ENCODE results near the gene ATR. TPM values are rescaled to one million over a fixed set of nuclear protein-coding genes. Genes with fewer than 3 reads are reported as not detected.

Gene ATR
- total RNA-seq, 1 experiment from 2014 or later, result 28.3 TPM

DNA sequence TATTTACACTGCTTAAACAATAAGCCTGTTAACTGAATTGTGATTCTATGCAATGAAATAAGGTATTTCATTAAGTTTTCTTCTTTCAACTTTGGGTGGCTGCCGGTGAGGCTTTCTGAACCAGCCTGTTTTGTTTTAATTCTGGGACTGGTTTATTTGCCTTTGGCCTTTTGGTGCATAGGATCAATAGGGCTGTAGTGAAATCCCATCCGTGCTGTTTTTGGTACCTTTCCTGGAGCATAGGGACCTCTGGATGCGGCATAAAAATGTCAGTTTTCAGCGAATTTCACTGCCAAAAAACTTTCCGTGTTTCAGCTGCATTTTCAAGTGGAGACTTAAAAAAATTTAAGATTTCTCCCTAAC, 18.2 kb upstream of the ATR start:
- intact Hi-C loops (cut with micrococcal nuclease; ENCODE audit: unreplicated experiment), result no loop called here
- no peaks in the 10 kb centered on the region for H3K36me3 ChIP-seq (ENCODE audit: insufficient read depth, low read length, poor library complexity, severe bottlenecking)
- H3K27me3 ChIP-seq (replicated peaks; ENCODE audit: insufficient read depth, low read depth, low read length, poor library complexity), result no peaks in the 10 kb centered on the region
- no peaks in the 10 kb centered on the region for H3K9me3 ChIP-seq (ENCODE audit: low read depth, low read length, poor library complexity, severe bottlenecking)
- CTCF ChIA-PET, result no interaction called here
- no peaks in the 10 kb centered on the region for H3K4me1 ChIP-seq (ENCODE audit: insufficient read depth, low read length, poor library complexity, severe bottlenecking)
- H3K4me3 ChIP-seq (ENCODE audit: low read depth, low read length, poor library complexity, severe bottlenecking), result peak overlapping the region; percentile 63
- POLR2A ChIA-PET (ENCODE audit: low non-redundant PET), result no interaction called here
- no TSS peak for BruUV-seq (replicated peaks)
- TF ChIP-seq, protein P1, sequence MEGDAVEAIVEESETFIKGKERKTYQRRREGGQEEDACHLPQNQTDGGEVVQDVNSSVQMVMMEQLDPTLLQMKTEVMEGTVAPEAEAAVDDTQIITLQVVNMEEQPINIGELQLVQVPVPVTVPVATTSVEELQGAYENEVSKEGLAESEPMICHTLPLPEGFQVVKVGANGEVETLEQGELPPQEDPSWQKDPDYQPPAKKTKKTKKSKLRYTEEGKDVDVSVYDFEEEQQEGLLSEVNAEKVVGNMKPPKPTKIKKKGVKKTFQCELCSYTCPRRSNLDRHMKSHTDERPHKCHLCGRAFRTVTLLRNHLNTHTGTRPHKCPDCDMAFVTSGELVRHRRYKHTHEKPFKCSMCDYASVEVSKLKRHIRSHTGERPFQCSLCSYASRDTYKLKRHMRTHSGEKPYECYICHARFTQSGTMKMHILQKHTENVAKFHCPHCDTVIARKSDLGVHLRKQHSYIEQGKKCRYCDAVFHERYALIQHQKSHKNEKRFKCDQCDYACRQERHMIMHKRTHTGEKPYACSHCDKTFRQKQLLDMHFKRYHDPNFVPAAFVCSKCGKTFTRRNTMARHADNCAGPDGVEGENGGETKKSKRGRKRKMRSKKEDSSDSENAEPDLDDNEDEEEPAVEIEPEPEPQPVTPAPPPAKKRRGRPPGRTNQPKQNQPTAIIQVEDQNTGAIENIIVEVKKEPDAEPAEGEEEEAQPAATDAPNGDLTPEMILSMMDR (conservative IDR thresholded peaks at IDR 0.05; ENCODE audit: low read depth, low read length), result no peak
- no peak for TF ChIP-seq EZH2 (IDR thresholded peaks at IDR 0.05; ENCODE audit: borderline replicate concordance, low read depth, low read length, poor library complexity, severe bottlenecking)
- DNase-seq (ENCODE audit: low spot score), result no peak
- H3K27ac ChIP-seq (ENCODE audit: low read depth, low read length, poor library complexity, severe bottlenecking), result no peak overlapping the region

DNA sequence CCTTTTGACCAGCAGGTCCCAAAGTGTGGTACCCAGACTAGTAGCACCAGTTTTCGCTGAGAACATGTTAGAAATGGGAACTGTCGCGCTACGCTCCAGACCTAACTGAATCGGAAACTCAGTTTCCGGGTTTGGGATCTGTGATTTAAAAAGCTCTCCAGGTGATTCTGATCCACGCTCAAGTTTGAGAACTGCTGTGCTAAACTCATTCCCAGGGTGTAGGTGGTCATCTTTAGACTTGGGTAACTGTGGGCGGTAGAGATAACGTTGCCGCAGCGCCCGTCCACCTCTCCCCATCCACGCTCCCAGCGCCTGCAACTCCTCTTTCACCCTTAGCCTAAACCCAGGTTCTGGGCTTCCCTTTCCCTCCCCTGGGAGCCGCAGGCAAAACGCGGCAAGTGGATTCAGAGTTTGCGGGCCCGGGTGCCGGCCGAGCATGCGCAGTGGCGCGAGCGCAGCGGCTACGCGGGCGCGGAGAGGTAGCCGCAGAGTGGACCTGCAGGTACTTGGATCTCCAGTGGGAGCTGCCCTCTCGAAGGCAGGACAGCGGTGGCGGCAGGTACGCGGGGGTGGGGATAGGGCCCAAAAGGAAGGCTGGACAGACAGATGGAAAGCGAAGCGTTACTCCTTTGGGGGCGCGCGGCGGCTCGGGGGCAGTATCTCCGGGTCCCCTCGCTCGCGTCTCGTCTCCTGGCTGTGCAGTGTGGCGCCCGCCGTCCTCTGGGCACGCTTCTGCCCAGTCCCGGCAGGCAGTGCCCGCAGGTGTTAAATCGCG, 17.6 kb upstream of the ATR start, which contains the start of gene PLS1:
PLS1 (plus strand) TSS at position 443 of the 775 bp plus-strand sequence. CDS start 67,845 bp downstream, outside the sequence.
- Histone ChIP-seq H3K27me3 (replicated peaks; ENCODE audit: insufficient read depth, low read depth, low read length, poor library complexity) (no peaks in the 10 kb centered on the region), H3K4me1 (ENCODE audit: insufficient read depth, low read length, poor library complexity, severe bottlenecking) (no peaks in the 10 kb centered on the region), H3K9me3 (ENCODE audit: low read depth, low read length, poor library complexity, severe bottlenecking) (no peaks in the 10 kb centered on the region), H3K36me3 (ENCODE audit: insufficient read depth, low read length, poor library complexity, severe bottlenecking) (no peaks in the 10 kb centered on the region), H3K27ac (ENCODE audit: low read depth, low read length, poor library complexity, severe bottlenecking) (peak within 1 kb of the TSS; percentile 11), H3K4me3 (ENCODE audit: low read depth, low read length, poor library complexity, severe bottlenecking) (peak within 1 kb of the TSS; percentile 63)
- TF ChIP-seq EZH2 (IDR thresholded peaks at IDR 0.05; ENCODE audit: borderline replicate concordance, low read depth, low read length, poor library complexity, severe bottlenecking), result no peak
- TF ChIP-seq, protein P1 (conservative IDR thresholded peaks at IDR 0.05; ENCODE audit: low read depth, low read length), result no peak
- peak; percentile 92 for DNase-seq (ENCODE audit: low spot score)
- ChIA-PET CTCF (no interaction called here), POLR2A (ENCODE audit: low non-redundant PET) (no interaction called here)
- no TSS peak for BruUV-seq (replicated peaks)
- intact Hi-C loops (cut with micrococcal nuclease; ENCODE audit: unreplicated experiment), result no loop called here

DNA sequence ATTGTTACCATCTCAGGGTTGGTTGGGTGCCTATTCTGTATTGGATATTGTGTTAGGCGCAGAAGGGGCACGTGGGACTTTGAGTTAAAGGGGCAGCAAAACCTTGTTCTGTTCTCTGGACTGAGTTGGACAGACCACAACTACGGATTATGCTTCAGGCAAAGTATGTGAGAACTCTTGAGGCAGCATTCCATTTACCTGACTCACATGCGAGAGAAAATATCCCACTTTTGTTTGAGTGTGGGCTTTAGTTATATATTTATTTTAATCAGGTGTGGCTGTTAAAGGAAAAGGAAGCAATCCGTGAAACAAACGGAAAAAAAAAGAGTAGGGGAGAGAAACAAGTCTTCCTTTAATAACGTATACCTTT, 17.0 kb upstream of the ATR start:
- no TSS peak for BruUV-seq (replicated peaks)
- CTCF ChIA-PET, result no interaction called here
- POLR2A ChIA-PET (ENCODE audit: low non-redundant PET), result no interaction called here

More for the DNA sequence above, 17.0 kb upstream of the ATR start:
- Histone ChIP-seq H3K27me3 (replicated peaks; ENCODE audit: insufficient read depth, low read depth, low read length, poor library complexity) (no peaks in the 10 kb centered on the region), H3K9me3 (ENCODE audit: low read depth, low read length, poor library complexity, severe bottlenecking) (no peaks in the 10 kb centered on the region), H3K4me1 (ENCODE audit: insufficient read depth, low read length, poor library complexity, severe bottlenecking) (no peaks in the 10 kb centered on the region), H3K4me3 (ENCODE audit: low read depth, low read length, poor library complexity, severe bottlenecking) (peak overlapping the region; percentile 63), H3K27ac (ENCODE audit: low read depth, low read length, poor library complexity, severe bottlenecking) (peak overlapping the region; percentile 11), H3K36me3 (ENCODE audit: insufficient read depth, low read length, poor library complexity, severe bottlenecking) (no peaks in the 10 kb centered on the region)
- TF ChIP-seq, protein P1 (conservative IDR thresholded peaks at IDR 0.05; ENCODE audit: low read depth, low read length), result no peak
- no peak for TF ChIP-seq EZH2 (IDR thresholded peaks at IDR 0.05; ENCODE audit: borderline replicate concordance, low read depth, low read length, poor library complexity, severe bottlenecking)
- no peak for DNase-seq (ENCODE audit: low spot score)
- intact Hi-C loops (cut with micrococcal nuclease; ENCODE audit: unreplicated experiment), result no loop called here
